Measurements from ENCODE around the gene PKD1.

GRCh38 chr16:2064368-2064945, 71.2 kb downstream of the PKD1 start:
- TF ChIP-seq POLR2A (IDR thresholded peaks at IDR 0.05; ENCODE audit: low read length) = no peak
- no peak for TF ChIP-seq GATA1 (IDR thresholded peaks at IDR 0.05; ENCODE audit: low read depth, low read length)
